Measurements from ENCODE around the gene PIEZO2.

PIEZO2 gene

DNA sequence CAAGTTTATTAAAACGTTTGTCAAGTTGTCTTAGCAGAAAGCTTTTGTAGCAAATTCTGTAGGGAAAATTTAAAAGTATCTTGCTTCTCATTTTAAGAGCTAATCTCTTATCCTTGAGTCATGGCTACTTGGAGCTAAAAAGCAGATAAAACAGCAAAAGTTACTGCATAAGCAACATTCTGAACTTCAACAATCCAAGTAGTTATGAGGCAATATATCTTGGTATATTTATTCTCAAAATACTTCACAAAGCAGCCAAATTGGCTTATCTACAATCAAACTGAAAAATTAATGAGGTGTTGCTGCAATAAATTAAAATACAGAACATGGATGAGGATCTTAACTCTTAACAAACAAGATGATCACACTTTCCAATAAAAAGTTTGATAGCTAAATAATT lies 306.5 kb downstream of the PIEZO2 start:
- H3K27ac Mint-ChIP-seq: no peak overlapping the region
- H3K4me3 Mint-ChIP-seq: no peak overlapping the region
- no peak for DNase-seq
- H3K27me3 Mint-ChIP-seq: peaks cover 7 to 9% of the 10 kb centered on the region in 2 donors
- H3K4me1 Mint-ChIP-seq (ENCODE audit: low read depth in 2 of 2): no peaks in the 10 kb centered on the region
- no peak for ATAC-seq (replicated peaks)
- no peaks in the 10 kb centered on the region for H3K36me3 Mint-ChIP-seq (ENCODE audit: insufficient read depth)
- H3K9me3 Mint-ChIP-seq: no peaks in the 10 kb centered on the region

DNA sequence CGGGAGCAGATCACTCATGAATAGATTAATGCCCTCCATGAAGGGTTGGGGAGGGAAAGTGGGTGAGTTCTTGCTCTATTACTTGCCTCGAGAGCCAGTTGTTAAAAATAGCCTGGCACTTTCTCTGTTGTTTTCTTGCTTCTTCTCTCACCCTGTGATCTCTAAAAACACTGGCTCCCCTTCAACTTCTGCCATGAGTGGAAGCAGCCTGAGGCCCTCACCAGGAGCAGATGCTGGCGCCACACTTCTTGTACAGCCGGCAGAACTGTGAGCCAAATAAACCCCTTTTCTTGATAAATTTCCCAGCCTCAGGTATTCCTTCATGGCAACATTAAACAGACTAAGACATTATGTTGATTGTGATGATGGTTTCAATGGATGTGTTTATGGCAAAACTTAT lies 307.0 kb downstream of the PIEZO2 start:
- Mint-ChIP-seq H3K4me3 (no peak overlapping the region), H3K27me3 (peaks cover 7 to 14% of the 10 kb centered on the region in 2 donors), H3K4me1 (ENCODE audit: low read depth in 2 of 2) (no peaks in the 10 kb centered on the region), H3K27ac (no peak overlapping the region), H3K9me3 (no peaks in the 10 kb centered on the region), H3K36me3 (ENCODE audit: insufficient read depth) (no peaks in the 10 kb centered on the region)
- ATAC-seq (replicated peaks) (no peak), DNase-seq (no peak)

DNA sequence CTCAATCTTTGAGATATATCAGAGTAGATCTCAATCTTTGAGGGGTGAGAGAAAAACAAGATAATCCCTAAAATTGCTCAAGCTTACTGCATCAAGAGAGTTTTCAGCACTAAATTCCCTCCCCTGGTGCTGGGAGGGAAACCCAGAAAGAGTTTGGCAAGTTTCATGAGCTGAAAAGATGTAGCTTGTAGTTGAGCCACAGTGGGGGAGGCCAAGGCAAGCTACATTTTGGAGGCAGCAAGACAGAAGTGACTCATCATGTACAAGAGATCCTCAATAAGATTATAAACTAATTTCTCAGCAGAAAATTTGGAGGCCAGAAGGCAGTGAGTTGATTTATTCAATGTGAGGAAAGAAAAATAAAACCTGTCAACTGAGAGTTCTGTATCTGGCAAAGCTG lies 308.2 kb downstream of the PIEZO2 start:
- no peaks in the 10 kb centered on the region for H3K4me1 Mint-ChIP-seq (ENCODE audit: low read depth in 2 of 2)
- DNase-seq: no peak

GRCh38 chr18:10840743-10841142 lies 308.6 kb downstream of the PIEZO2 start:
- H3K4me3 Mint-ChIP-seq: no peak overlapping the region
- no peak for ATAC-seq (replicated peaks)
- no peaks in the 10 kb centered on the region for H3K36me3 Mint-ChIP-seq (ENCODE audit: insufficient read depth)
- DNase-seq: no peak
- H3K9me3 Mint-ChIP-seq: no peaks in the 10 kb centered on the region
- H3K27me3 Mint-ChIP-seq: peaks cover 0 to 30% of the 10 kb centered on the region in 2 donors
- no peaks in the 10 kb centered on the region for H3K4me1 Mint-ChIP-seq (ENCODE audit: low read depth in 2 of 2)
- no peak overlapping the region for H3K27ac Mint-ChIP-seq

More for the DNA sequence above, 308.2 kb downstream of the PIEZO2 start:
- no peak overlapping the region for H3K27ac Mint-ChIP-seq
- H3K36me3 Mint-ChIP-seq (ENCODE audit: insufficient read depth): no peaks in the 10 kb centered on the region
- no peak overlapping the region for H3K4me3 Mint-ChIP-seq
- H3K27me3 Mint-ChIP-seq: peaks cover 0 to 25% of the 10 kb centered on the region in 2 donors
- ATAC-seq (replicated peaks): no peak
- no peaks in the 10 kb centered on the region for H3K9me3 Mint-ChIP-seq

DNA sequence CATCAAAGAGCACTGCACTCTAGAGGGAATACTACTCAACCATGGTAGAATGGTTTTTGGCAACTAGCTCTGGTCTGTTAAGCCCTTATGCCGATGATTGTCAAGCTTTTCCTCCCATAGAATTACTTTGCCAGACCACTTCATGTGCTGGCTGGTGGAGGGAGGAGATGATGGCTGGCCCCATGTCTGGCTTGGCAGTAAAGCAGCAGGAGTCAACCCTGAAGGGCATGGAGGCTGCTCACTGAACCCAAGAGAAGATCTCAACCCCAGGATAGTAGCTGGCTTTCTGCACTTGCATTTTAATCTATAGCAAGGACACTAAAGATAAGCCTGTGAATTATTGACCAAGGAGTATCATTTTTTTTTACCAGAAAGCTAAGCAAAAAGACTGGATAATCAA lies 309.9 kb downstream of the PIEZO2 start:
- no peaks in the 10 kb centered on the region for H3K9me3 Mint-ChIP-seq
- no peak for ATAC-seq (replicated peaks)
- no peaks in the 10 kb centered on the region for H3K4me1 Mint-ChIP-seq (ENCODE audit: low read depth in 2 of 2)
- H3K27ac Mint-ChIP-seq: no peak overlapping the region
- no peaks in the 10 kb centered on the region for H3K36me3 Mint-ChIP-seq (ENCODE audit: insufficient read depth)
- H3K27me3 Mint-ChIP-seq: peaks cover 0 to 30% of the 10 kb centered on the region in 2 donors
- no peak for DNase-seq
- H3K4me3 Mint-ChIP-seq: no peak overlapping the region

DNA sequence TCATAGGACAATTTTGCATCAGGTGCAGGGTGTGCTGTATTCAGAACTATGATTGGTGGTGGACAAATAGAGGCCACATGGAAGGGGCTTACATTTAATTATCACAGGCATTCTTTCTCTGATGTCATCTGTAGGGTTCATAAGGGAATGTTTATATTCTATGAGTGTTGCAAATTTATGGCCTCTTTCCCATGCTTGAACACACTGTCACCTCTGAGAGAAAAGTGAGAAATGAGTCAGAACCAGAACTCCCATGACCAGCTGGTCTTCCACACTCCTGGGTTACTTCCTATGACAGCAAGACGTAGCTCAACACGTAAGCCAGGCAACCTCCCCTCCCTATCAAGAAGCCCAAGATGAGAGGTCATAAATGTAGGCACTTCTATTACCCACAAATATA lies 310.8 kb downstream of the PIEZO2 start:
- DNase-seq (no peak), ATAC-seq (replicated peaks) (no peak)
- Mint-ChIP-seq H3K27ac (no peak overlapping the region), H3K4me3 (no peak overlapping the region), H3K36me3 (ENCODE audit: insufficient read depth) (no peaks in the 10 kb centered on the region), H3K27me3 (peaks cover 0 to 31% of the 10 kb centered on the region in 2 donors), H3K4me1 (ENCODE audit: low read depth in 2 of 2) (no peaks in the 10 kb centered on the region), H3K9me3 (no peaks in the 10 kb centered on the region)

- no peak for DNase-seq
- Mint-ChIP-seq H3K9me3 (no peaks in the 10 kb centered on the region), H3K4me3 (no peak overlapping the region), H3K36me3 (ENCODE audit: insufficient read depth) (no peaks in the 10 kb centered on the region), H3K4me1 (ENCODE audit: low read depth in 2 of 2) (no peaks in the 10 kb centered on the region), H3K27me3 (peaks cover under 1 to 32% of the 10 kb centered on the region in 2 donors), H3K27ac (no peak overlapping the region)
- no peak for ATAC-seq (replicated peaks)
Observed at GRCh38 chr18:10834128-10834815, 315.1 kb downstream of the PIEZO2 start.

- Mint-ChIP-seq H3K4me1 (ENCODE audit: low read depth in 2 of 2) (no peaks in the 10 kb centered on the region), H3K27me3 (peaks cover 6 to 32% of the 10 kb centered on the region in 2 donors), H3K9me3 (no peaks in the 10 kb centered on the region), H3K27ac (no peak overlapping the region), H3K4me3 (no peak overlapping the region), H3K36me3 (ENCODE audit: insufficient read depth) (no peaks in the 10 kb centered on the region)
- ATAC-seq (replicated peaks) (no peak), DNase-seq (no peak)
Observed at GRCh38 chr18:10833656-10834055, 315.7 kb downstream of the PIEZO2 start.

GRCh38 chr18:10826400-10826799 lies 323.0 kb downstream of the PIEZO2 start:
- ATAC-seq (replicated peaks): no peak
- no peak overlapping the region for H3K4me3 Mint-ChIP-seq
- peaks cover 12 to 13% of the 10 kb centered on the region in 2 donors for H3K27me3 Mint-ChIP-seq
- H3K36me3 Mint-ChIP-seq (ENCODE audit: insufficient read depth): no peaks in the 10 kb centered on the region
- no peak for DNase-seq
- no peak overlapping the region for H3K27ac Mint-ChIP-seq
- no peaks in the 10 kb centered on the region for H3K4me1 Mint-ChIP-seq (ENCODE audit: low read depth in 2 of 2)
- peaks cover 0 to 4% of the 10 kb centered on the region in 2 donors for H3K9me3 Mint-ChIP-seq

- no peaks in the 10 kb centered on the region for H3K4me1 Mint-ChIP-seq (ENCODE audit: low read depth in 2 of 2)
- H3K27ac Mint-ChIP-seq: no peak overlapping the region
- H3K27me3 Mint-ChIP-seq: peaks cover 2 to 9% of the 10 kb centered on the region in 2 donors
- DNase-seq (no peak), ATAC-seq (replicated peaks) (no peak)
- H3K36me3 Mint-ChIP-seq (ENCODE audit: insufficient read depth): no peaks in the 10 kb centered on the region
- H3K4me3 Mint-ChIP-seq: no peak overlapping the region
- H3K9me3 Mint-ChIP-seq: peaks cover 0 to 11% of the 10 kb centered on the region in 2 donors
Observed at GRCh38 chr18:10822456-10822855, 326.9 kb downstream of the PIEZO2 start.

DNA sequence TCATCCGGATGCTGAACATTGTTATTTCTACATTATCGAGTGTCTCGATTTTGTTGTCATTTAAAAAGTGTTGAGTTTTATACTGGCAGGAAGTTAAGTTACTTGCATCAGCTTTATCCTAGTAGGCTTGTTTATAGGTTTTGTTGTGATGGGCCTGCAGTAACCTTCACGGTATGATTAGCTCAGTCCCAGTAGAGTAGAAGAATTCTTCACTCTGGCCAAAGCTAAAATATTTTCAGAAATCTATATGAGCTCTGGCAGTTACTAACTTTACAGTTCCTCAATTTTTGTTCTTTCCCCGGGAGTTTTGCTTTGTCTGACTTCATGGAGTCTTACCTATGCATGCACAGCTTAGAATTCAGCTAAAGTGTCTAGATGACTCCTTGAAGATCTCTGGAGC lies 328.7 kb downstream of the PIEZO2 start:
- H3K4me3 Mint-ChIP-seq: no peak overlapping the region
- peaks cover 0 to 11% of the 10 kb centered on the region in 2 donors for H3K9me3 Mint-ChIP-seq
- H3K4me1 Mint-ChIP-seq (ENCODE audit: low read depth in 2 of 2): no peaks in the 10 kb centered on the region
- DNase-seq (no peak), ATAC-seq (replicated peaks) (no peak)
- peaks cover 0 to 7% of the 10 kb centered on the region in 2 donors for H3K27me3 Mint-ChIP-seq
- H3K36me3 Mint-ChIP-seq (ENCODE audit: insufficient read depth): no peaks in the 10 kb centered on the region
- no peak overlapping the region for H3K27ac Mint-ChIP-seq

GRCh38 chr18:10814336-10814735 lies 335.0 kb downstream of the PIEZO2 start:
- no peaks in the 10 kb centered on the region for H3K27me3 Mint-ChIP-seq
- no peaks in the 10 kb centered on the region for H3K36me3 Mint-ChIP-seq (ENCODE audit: insufficient read depth)
- H3K4me1 Mint-ChIP-seq (ENCODE audit: low read depth in 2 of 2): no peaks in the 10 kb centered on the region
- DNase-seq (no peak), ATAC-seq (replicated peaks) (no peak)
- H3K27ac Mint-ChIP-seq: no peak overlapping the region
- H3K4me3 Mint-ChIP-seq: no peak overlapping the region
- H3K9me3 Mint-ChIP-seq: no peaks in the 10 kb centered on the region

GRCh38 chr18:10805587-10806118 lies 343.7 kb downstream of the PIEZO2 start:
- no peaks in the 10 kb centered on the region for H3K9me3 Mint-ChIP-seq
- no peak overlapping the region for H3K4me3 Mint-ChIP-seq
- no peaks in the 10 kb centered on the region for H3K4me1 Mint-ChIP-seq (ENCODE audit: low read depth in 2 of 2)
- no peaks in the 10 kb centered on the region for H3K27me3 Mint-ChIP-seq
- no peak overlapping the region for H3K27ac Mint-ChIP-seq
- H3K36me3 Mint-ChIP-seq (ENCODE audit: insufficient read depth): no peaks in the 10 kb centered on the region
- DNase-seq (no peak), ATAC-seq (replicated peaks) (no peak)

- Mint-ChIP-seq H3K4me1 (ENCODE audit: low read depth in 2 of 2) (no peaks in the 10 kb centered on the region), H3K27ac (no peak overlapping the region), H3K27me3 (no peaks in the 10 kb centered on the region), H3K9me3 (no peaks in the 10 kb centered on the region), H3K4me3 (no peak overlapping the region), H3K36me3 (ENCODE audit: insufficient read depth) (no peaks in the 10 kb centered on the region)
- ATAC-seq (replicated peaks): no peak
- DNase-seq: no peak
Observed at GRCh38 chr18:10804126-10804525, 345.2 kb downstream of the PIEZO2 start.
